HG03442 (cell line): ENCODE results near the gene SMAD7.

Source experiments
- ATAC-seq: cut with Tn5 transposase; IDR thresholded peaks from one replicate; pipeline ENCODE4 v1.9.1; 2021; ENCODE audit warnings: mild to moderate bottlenecking, moderate library complexity; ENCODE audit not compliant: unreplicated experiment

Gene SMAD7

DNA sequence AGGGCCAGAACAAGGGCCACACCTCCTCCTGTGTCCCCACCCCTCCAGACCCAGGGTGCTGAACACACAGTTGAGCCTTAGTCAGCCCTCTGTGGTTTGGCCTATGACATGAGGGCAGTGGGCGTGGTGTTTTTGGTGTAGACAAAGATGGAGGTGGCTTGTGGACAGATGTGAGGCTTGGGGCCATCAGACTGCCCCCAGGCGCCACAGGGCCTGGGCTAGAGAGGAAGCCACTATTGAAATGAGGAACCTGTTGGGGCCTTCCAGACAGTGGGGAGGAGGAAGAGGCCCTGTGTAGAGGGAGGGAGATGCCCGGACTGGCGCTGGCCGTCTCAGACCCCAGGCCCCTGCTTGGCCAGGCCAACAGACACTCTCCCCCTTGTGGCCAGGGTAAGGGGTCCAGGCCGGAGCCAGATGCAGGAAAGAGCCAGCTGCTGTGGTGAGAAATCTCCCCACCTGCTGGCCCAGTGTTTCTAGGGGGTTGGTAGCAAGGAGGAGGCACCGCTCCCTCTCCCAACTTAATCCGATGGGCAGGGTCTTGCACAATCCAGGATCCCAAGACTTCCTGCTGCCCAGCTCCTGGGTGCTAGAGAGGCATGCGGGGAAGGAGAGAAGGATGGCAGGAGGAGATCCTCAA, 53.8 kb downstream of the SMAD7 start:
- ATAC-seq = peak; percentile 64

- no peak for ATAC-seq
These were observed 54.4 kb downstream of the SMAD7 start for GRCh38 chr18:48896326-48896874.

DNA sequence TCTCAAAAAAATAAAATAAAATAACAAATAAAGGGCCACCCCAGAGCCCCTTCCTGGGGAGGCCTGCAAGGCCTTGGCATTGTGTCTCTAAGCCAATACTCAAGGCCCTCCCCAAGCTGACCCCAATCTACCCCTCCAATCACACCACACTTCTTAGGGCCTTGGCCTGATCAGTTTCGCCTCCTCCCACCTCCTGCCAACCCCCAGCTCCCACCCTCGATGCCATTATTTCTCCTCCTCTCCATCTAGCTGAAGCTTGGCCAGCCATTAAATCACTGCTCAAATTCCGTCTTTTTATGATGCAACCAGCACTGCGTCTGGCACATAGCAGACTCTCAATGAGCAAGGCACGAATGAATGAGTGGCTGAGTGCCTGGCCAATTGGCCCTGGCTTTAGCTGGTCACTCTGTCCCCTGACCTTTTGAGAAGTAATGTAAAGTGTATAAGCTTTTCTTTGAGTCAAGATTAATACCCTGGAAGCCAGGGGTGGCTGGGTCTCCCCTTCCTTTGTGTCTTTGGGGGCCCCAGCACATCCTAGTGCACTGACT, 55.9 kb downstream of the SMAD7 start:
- no peak for ATAC-seq

GRCh38 chr18:48893608-48894600, 56.9 kb downstream of the SMAD7 start:
- ATAC-seq = no peak

- no peak for ATAC-seq
These were observed 57.6 kb downstream of the SMAD7 start for GRCh38 chr18:48893061-48893607.

- ATAC-seq = no peak
These were observed 58.5 kb downstream of the SMAD7 start for GRCh38 chr18:48892146-48892855.

- no peak for ATAC-seq
These were observed 59.0 kb downstream of the SMAD7 start for GRCh38 chr18:48891721-48892120.

GRCh38 chr18:48889981-48890762, 60.6 kb downstream of the SMAD7 start:
- ATAC-seq = no peak

- ATAC-seq = no peak
These were observed 61.4 kb downstream of the SMAD7 start for GRCh38 chr18:48889115-48889941.

DNA sequence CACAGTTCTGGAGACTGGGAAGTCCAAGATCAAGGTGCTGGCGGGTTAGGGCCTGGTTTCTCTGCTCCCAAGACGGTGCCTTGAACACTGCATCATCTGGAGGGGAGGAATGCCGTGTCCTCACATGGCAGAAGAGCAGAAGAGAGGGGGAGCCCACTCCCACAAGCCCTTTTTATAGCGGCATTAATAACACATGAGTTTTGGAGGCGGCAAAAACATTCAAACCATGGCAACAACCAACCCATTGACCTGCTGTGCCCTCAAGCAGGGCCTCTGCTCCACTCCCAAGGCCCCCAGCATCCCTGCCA, 62.0 kb downstream of the SMAD7 start:
- no peak for ATAC-seq

DNA sequence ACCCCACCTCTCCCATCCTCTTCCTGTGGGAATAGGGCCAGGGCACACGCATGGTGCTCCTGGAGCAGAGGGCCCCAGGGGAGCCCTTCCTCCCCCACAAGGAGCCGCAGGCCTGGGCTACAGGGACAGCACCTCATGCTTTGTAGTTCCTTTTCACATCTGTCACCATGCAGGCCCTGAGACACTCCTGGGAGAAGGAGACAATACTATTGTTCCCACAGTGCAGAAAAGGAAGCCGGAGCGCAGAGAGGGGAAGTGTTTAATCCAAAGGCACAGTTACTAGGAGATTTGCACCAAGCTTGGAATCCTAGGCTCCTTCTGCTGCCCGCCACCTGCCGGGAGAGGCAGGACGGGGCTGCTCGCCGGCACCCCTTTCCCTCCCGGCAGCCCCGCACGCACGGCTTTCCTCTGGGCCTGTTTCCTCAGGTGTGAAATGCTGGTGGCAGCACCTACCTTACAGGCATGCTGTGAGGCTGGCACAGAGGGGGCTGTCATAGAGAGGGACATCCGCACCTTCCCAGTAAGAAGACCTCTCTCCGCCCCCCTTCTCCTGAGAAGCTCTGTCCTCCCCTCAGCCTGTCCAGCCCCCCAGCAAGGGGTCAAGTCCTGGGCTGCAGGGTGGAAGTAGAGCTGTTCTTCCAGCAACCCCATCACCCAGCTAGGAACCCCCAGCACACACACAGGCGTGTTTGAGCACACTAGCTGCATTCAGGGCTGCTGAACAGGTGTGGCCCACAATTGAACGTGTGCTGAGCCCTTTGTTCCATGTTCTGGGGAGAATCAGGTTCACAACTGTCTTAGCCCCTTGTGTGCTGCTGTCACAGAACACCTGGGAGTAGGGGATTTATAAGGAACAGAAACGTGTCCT, 62.6 kb downstream of the SMAD7 start:
- ATAC-seq = no peak

- no peak for ATAC-seq
These were observed 63.4 kb downstream of the SMAD7 start for GRCh38 chr18:48887294-48887904.

DNA sequence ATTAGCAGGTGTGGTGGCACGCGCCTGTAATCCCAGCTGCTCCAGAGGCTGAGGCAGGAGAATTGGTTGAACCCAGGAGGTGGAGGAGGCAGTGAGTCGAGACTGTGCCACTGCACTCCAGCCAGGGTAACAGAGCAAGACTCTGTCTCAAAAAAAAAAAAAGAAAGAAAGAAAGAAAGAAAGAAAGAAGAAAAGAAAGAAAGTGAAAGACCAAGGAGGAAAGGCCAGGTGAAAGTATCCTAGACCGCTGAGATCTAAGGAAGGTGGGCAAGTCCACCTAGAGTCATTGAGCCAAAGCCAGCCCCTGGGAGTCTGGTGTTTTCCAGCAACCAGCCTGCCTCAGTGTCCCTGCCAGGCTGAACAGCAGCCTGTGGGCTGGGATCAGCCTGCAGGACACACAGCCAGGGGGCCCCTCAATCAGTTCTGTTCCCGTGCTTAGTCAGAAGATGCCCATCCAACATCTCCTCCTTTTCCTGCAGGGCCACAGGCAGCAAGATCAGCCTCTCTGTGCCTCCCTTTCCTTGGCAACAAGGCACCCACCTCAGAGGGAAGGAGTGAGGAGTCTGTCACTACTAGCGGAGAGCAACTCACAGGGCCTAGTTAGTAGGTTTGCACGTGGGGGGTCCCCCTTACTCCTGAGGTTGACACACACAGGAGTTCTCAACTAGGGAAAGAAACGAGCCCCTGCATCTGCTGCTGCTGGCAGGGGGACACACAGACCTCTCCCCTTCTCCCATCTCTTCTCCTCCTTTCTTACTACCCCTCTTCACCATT, 64.1 kb downstream of the SMAD7 start:
- ATAC-seq = no peak

GRCh38 chr18:48885924-48886400, 64.8 kb downstream of the SMAD7 start:
- no peak for ATAC-seq

DNA sequence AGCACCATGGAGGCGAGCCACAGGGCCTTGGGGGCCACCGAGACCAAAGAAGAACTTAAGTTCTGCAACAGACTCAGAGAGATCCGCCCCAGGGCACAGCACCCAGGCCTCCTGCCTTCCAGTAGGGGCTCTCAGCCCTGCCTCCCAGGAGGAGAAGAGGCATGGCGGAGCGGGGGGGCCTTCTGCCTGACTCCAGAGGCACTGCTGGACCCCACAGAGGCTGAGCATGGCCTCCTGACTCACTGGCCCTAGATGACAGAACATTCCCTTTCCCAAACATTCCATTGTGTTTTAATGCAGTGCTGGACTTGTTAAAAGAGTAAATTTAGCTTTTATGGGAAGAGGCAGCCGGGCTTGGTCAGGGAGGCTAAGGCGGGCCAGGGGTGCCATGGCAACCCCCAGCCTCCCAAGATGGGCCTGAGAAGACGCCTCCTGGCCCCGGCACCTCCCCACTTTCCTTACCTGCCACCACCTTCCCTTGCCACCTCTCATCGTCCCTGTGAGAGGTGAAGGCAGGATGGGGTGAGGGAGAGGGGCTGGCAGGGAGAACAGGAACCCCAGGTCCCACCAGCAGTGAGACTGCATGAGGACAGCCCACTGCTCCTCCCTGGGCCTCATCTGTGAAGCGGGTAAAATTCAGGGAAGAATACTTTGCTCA, 65.4 kb downstream of the SMAD7 start:
- ATAC-seq = no peak

DNA sequence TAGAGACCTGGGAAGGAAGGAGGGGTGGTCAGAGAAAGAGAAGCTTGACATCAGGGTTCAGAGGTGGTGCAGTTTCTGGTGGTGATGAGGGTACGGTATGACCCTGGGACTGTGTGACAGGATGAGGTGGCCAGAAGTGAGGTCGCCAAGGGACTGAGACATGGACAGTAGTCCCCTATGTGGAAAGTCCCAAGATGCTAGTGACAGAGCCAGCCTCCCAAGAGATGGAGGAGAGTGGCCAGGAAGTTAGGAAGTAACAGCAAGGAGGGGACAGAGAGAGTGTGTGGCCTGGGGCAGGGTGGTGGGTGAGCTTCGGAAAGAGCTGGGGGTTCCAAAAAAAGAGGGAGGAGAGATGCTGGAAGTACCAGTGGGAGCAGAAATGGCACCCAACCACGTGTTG, 66.0 kb downstream of the SMAD7 start:
- ATAC-seq = no peak
